HEK293T (cell line): ENCODE results near the gene ING4.

ENCODE experiments used
- ARNT ChIP-seq: fragments of 450-650 bp; IDR thresholded peaks from 2 replicates; pipeline ENCODE4 v1.6.1; 2017; ENCODE audit warnings: mild to moderate bottlenecking
- BHLHE40 ChIP-seq: fragments of 450-650 bp; IDR thresholded peaks from 2 replicates; pipeline ENCODE4 v1.6.1; 2016; ENCODE audit warnings: mild to moderate bottlenecking, moderate library complexity, borderline replicate concordance
- FOXK2 ChIP-seq: fragments of 450-650 bp; IDR thresholded peaks from 2 replicates; pipeline ENCODE4 v1.6.1; 2016; ENCODE audit warnings: mild to moderate bottlenecking
- FOXM1 ChIP-seq: fragments of 450-650 bp; IDR thresholded peaks from 2 replicates; pipeline ENCODE4 v1.6.1; 2017; ENCODE audit warnings: mild to moderate bottlenecking, borderline replicate concordance
- L3MBTL2 ChIP-seq: fragments of 450-650 bp; conservative IDR thresholded peaks from 2 replicates; pipeline ENCODE4 v1.6.1; 2016; ENCODE audit warnings: mild to moderate bottlenecking
- NFRKB ChIP-seq: fragments of 450-650 bp; IDR thresholded peaks from 2 replicates; pipeline ENCODE4 v1.6.1; 2016; ENCODE audit warnings: mild to moderate bottlenecking, moderate library complexity
- PKNOX1 ChIP-seq: fragments of 450-650 bp; IDR thresholded peaks from 2 replicates; pipeline ENCODE4 v1.6.1; 2016
- SP1 ChIP-seq: fragments of 450-650 bp; IDR thresholded peaks from 2 replicates; pipeline ENCODE4 v1.6.1; 2017
- SUZ12 ChIP-seq: fragments of 450-650 bp; IDR thresholded peaks from 2 replicates; pipeline ENCODE4 v1.6.1; 2016; ENCODE audit warnings: mild to moderate bottlenecking
- TARDBP ChIP-seq: fragments of 450-650 bp; IDR thresholded peaks from 2 replicates; pipeline ENCODE4 v1.6.1; 2016

- TF ChIP-seq TARDBP (no peak), BHLHE40 (no peak), SUZ12 (no peak), L3MBTL2 (no peak), PKNOX1 (no peak), SP1 (no peak), FOXM1 (no peak), FOXK2 (no peak), ARNT (no peak), NFRKB (no peak)
Measured at GRCh38 chr12:6703631-6704030, 40.7 kb upstream of the ING4 start.
